Muscle of leg (tissue), 11 donors: Measurements from ENCODE around the gene CELF2. TPM values are rescaled to one million over a fixed set of nuclear protein-coding genes. Genes with fewer than 3 reads are reported as not detected.

Experiments used
- DNase-seq: peaks from one replicate; pipeline ENCODE4 v3.0.0; 2013
- H3K27ac ChIP-seq: one replicate; pipeline ENCODE4 v1.5.1; 2013; ENCODE audit warnings: mild to moderate bottlenecking, low read length, control low read depth
- H3K27me3 ChIP-seq: one replicate; pipeline ENCODE4 v1.6.1; 2013; ENCODE audit warnings: low read length; ENCODE audit not compliant: control insufficient read depth, insufficient read depth
- H3K36me3 ChIP-seq: one replicate; pipeline ENCODE4 v1.6.1; 2013; ENCODE audit warnings: low read length; ENCODE audit not compliant: control insufficient read depth, insufficient read depth
- H3K4me1 ChIP-seq: one replicate; pipeline ENCODE4 v1.6.1; 2013; ENCODE audit warnings: low read length; ENCODE audit not compliant: control insufficient read depth, insufficient read depth
- H3K4me3 ChIP-seq: one replicate; pipeline ENCODE4 v1.5.1; 2013; ENCODE audit warnings: low read length, control low read depth
- H3K9me3 ChIP-seq: replicated peaks from 2 replicates; pipeline ENCODE4 v1.6.1; 2013; ENCODE audit warnings: low read depth, low read length; ENCODE audit not compliant: control insufficient read depth
- WGBS: methylation state at CpG from one replicate; pipeline ENCODE4 v1.1.5; 2013; ENCODE audit warnings: missing lambda C conversion rate; ENCODE audit not compliant: insufficient coverage; 5-methylcytosine and 5-hydroxymethylcytosine counted together
- polyA plus RNA-seq, 8 donors: library from polyadenylated mRNA; unstranded; fragments of 120-200 nt; gene quantifications; one replicate each; pipeline versions ENCODE4 v1.2.1 to v1.2.3, GENCODE V29; 2013; ENCODE audit warnings: inconsistent platforms in 1 of 8, low replicate concordance in 1 of 8; ENCODE audit not compliant: insufficient read length in 8 of 8, insufficient read depth in 1 of 8
- total RNA-seq: library from RNA; stranded (reverse); fragments of 120-200 nt; gene quantifications from one replicate; pipeline ENCODE4 v1.2.4, GENCODE V29; 2013

The CELF2 gene
- total and polyA plus RNA-seq, 9 donors = 37.2 to 80.8 (median 65.8) TPM

GRCh38 chr10:11036424-11037011, 18.8 kb downstream of the CELF2 start:
- WGBS = 92% methylated on average over 2 of the region's 5 CpGs

GRCh38 chr10:11037991-11038390, 20.3 kb downstream of the CELF2 start:
- no peak overlapping the region for H3K4me3 ChIP-seq
- peaks cover 7% of the 10 kb centered on the region for H3K36me3 ChIP-seq
- peaks cover 5% of the 10 kb centered on the region for H3K9me3 ChIP-seq
- 72% methylated on average over 3 of the region's 4 CpGs for WGBS
- peaks cover 5% of the 10 kb centered on the region for H3K4me1 ChIP-seq
- H3K27ac ChIP-seq = no peak overlapping the region
- no peaks in the 10 kb centered on the region for H3K27me3 ChIP-seq
- no peak for DNase-seq

More at GRCh38 chr10:11036424-11037011, 18.8 kb downstream of the CELF2 start:
- H3K27me3 ChIP-seq = no peaks in the 10 kb centered on the region
- H3K36me3 ChIP-seq = peaks cover 7% of the 10 kb centered on the region
- H3K9me3 ChIP-seq = peaks cover 5% of the 10 kb centered on the region
- H3K4me1 ChIP-seq = peaks cover 3% of the 10 kb centered on the region
- DNase-seq = no peak
- no peak overlapping the region for H3K4me3 ChIP-seq
- no peak overlapping the region for H3K27ac ChIP-seq

GRCh38 chr10:11042357-11042756, 24.7 kb downstream of the CELF2 start:
- WGBS = 100% methylated on average over 1 of the region's 4 CpGs
- no peak for DNase-seq
- H3K27ac ChIP-seq = no peak overlapping the region
- peaks cover 14% of the 10 kb centered on the region for H3K4me1 ChIP-seq
- no peaks in the 10 kb centered on the region for H3K9me3 ChIP-seq
- no peak overlapping the region for H3K4me3 ChIP-seq
- peaks cover 6% of the 10 kb centered on the region for H3K36me3 ChIP-seq
- no peaks in the 10 kb centered on the region for H3K27me3 ChIP-seq

- H3K9me3 ChIP-seq = no peaks in the 10 kb centered on the region
- H3K27ac ChIP-seq = no peak overlapping the region
- WGBS = no CpG with 5 or more reads among the region's 4 CpGs
- no peak for DNase-seq
- no peaks in the 10 kb centered on the region for H3K27me3 ChIP-seq
- H3K4me1 ChIP-seq = peaks cover 14% of the 10 kb centered on the region
- H3K36me3 ChIP-seq = peaks cover 6% of the 10 kb centered on the region
- no peak overlapping the region for H3K4me3 ChIP-seq
Measured at GRCh38 chr10:11043039-11043438, 25.4 kb downstream of the CELF2 start.

GRCh38 chr10:11043446-11044127, 25.9 kb downstream of the CELF2 start:
- H3K27me3 ChIP-seq = no peaks in the 10 kb centered on the region
- no peak overlapping the region for H3K4me3 ChIP-seq
- 58% methylated on average over 23 of the region's 23 CpGs for WGBS
- DNase-seq = no peak
- H3K36me3 ChIP-seq = peaks cover 6% of the 10 kb centered on the region
- H3K4me1 ChIP-seq = peaks cover 14% of the 10 kb centered on the region
- H3K27ac ChIP-seq = no peak overlapping the region
- H3K9me3 ChIP-seq = no peaks in the 10 kb centered on the region

- peaks cover 24% of the 10 kb centered on the region for H3K4me1 ChIP-seq
- no peak for DNase-seq
- H3K27me3 ChIP-seq = no peaks in the 10 kb centered on the region
- WGBS = no CpG with 5 or more reads among the region's 3 CpGs
- H3K36me3 ChIP-seq = peaks cover 4% of the 10 kb centered on the region
- peak overlapping the region; percentile 88 for H3K27ac ChIP-seq
- H3K4me3 ChIP-seq = no peak overlapping the region
- H3K9me3 ChIP-seq = no peaks in the 10 kb centered on the region
Measured at GRCh38 chr10:11045487-11045886, 27.8 kb downstream of the CELF2 start.

GRCh38 chr10:11045995-11046775, 28.5 kb downstream of the CELF2 start:
- no peak overlapping the region for H3K4me3 ChIP-seq
- WGBS = 52% methylated on average over 22 of the region's 23 CpGs
- DNase-seq = peak; percentile 77
- peaks cover 6% of the 10 kb centered on the region for H3K36me3 ChIP-seq
- peak overlapping the region; percentile 88 for H3K27ac ChIP-seq
- no peaks in the 10 kb centered on the region for H3K9me3 ChIP-seq
- H3K4me1 ChIP-seq = peaks cover 29% of the 10 kb centered on the region
- H3K27me3 ChIP-seq = no peaks in the 10 kb centered on the region

- peaks cover 6% of the 10 kb centered on the region for H3K36me3 ChIP-seq
- WGBS = no CpG with 5 or more reads among the region's 5 CpGs
- H3K27me3 ChIP-seq = no peaks in the 10 kb centered on the region
- peaks cover 29% of the 10 kb centered on the region for H3K4me1 ChIP-seq
- H3K27ac ChIP-seq = peak overlapping the region; percentile 88
- H3K9me3 ChIP-seq = no peaks in the 10 kb centered on the region
- H3K4me3 ChIP-seq = no peak overlapping the region
- peak; percentile 88 for DNase-seq
Measured at GRCh38 chr10:11046776-11047160, 29.1 kb downstream of the CELF2 start.

GRCh38 chr10:11048707-11049278, 31.1 kb downstream of the CELF2 start:
- Histone ChIP-seq H3K27ac (peak overlapping the region; percentile 49), H3K36me3 (peaks cover 5% of the 10 kb centered on the region), H3K4me3 (no peak overlapping the region), H3K9me3 (no peaks in the 10 kb centered on the region), H3K4me1 (peaks cover 20% of the 10 kb centered on the region), H3K27me3 (no peaks in the 10 kb centered on the region)
- no CpG with 5 or more reads among the region's 1 CpG for WGBS
- DNase-seq = peak; percentile 87

GRCh38 chr10:11049806-11050205, 32.1 kb downstream of the CELF2 start:
- Histone ChIP-seq H3K27ac (no peak overlapping the region), H3K4me3 (no peak overlapping the region), H3K4me1 (peaks cover 20% of the 10 kb centered on the region), H3K36me3 (peaks cover 3% of the 10 kb centered on the region), H3K27me3 (no peaks in the 10 kb centered on the region), H3K9me3 (no peaks in the 10 kb centered on the region)
- WGBS = 63% methylated on average over 5 of the region's 5 CpGs
- no peak for DNase-seq
